Left ventricle myocardium inferior (tissue), 1 donor: ENCODE measurements around the gene FAM110C. TPM values are rescaled to one million over a fixed set of nuclear protein-coding genes. Genes with fewer than 3 reads are reported as not detected.
"Not testable (repeated sequence)": the region's sequence is repeated elsewhere in the genome, so short reads cannot be mapped to it uniquely, and the experiment has no call there.

Experiments used
- DNase-seq: peaks from one replicate; pipeline ENCODE4 v3.0.0-alpha.2; 2020
- H3K27ac ChIP-seq: fragments of 200-600 bp; replicated peaks from 2 replicates; pipeline ENCODE4 v1.8.0; 2021
- H3K27me3 ChIP-seq: fragments of 200-600 bp; 2 replicates; pipeline ENCODE4 v1.8.0; 2021; ENCODE audit warnings: low read depth
- H3K36me3 ChIP-seq: fragments of 200-600 bp; 2 replicates; pipeline ENCODE4 v1.8.0; 2021
- H3K4me1 ChIP-seq: fragments of 200-600 bp; 2 replicates; pipeline ENCODE4 v1.8.0; 2021
- H3K4me3 ChIP-seq: fragments of 200-600 bp; 2 replicates; pipeline ENCODE4 v1.8.0; 2021; ENCODE audit warnings: mild to moderate bottlenecking, moderate library complexity
- H3K9me3 ChIP-seq: fragments of 200-600 bp; replicated peaks from 2 replicates; pipeline ENCODE4 v1.8.0; 2021
- intact Hi-C: fragments of 100-400 bp; cut with micrococcal nuclease; formaldehyde crosslinking; loops from one replicate; pipeline ENCODE4 v1.11.0; 2022
- total RNA-seq: library from RNA; stranded (reverse); fragmentation: NEBNext Ultra II Directional; extraction: Animal tissue kit (Norgen Biotek cat#: 25700); gene quantifications from one replicate; pipeline ENCODE4 v1.2.1, GENCODE V29; 2021
- TF ChIP-seq, protein P1 (sequence below): fragments of 200-600 bp; IDR thresholded peaks from 2 replicates; pipeline ENCODE4 v1.8.0; 2021; ENCODE audit warnings: antibody characterized with exemption, mild to moderate bottlenecking, borderline replicate concordance
- donor health status: DM: no; HTN: yes; CAD: no; lungs with severe emphysema.

The FAM110C gene
- total RNA-seq, 1 donor from 2014 or later = 3.3 TPM

DNA sequence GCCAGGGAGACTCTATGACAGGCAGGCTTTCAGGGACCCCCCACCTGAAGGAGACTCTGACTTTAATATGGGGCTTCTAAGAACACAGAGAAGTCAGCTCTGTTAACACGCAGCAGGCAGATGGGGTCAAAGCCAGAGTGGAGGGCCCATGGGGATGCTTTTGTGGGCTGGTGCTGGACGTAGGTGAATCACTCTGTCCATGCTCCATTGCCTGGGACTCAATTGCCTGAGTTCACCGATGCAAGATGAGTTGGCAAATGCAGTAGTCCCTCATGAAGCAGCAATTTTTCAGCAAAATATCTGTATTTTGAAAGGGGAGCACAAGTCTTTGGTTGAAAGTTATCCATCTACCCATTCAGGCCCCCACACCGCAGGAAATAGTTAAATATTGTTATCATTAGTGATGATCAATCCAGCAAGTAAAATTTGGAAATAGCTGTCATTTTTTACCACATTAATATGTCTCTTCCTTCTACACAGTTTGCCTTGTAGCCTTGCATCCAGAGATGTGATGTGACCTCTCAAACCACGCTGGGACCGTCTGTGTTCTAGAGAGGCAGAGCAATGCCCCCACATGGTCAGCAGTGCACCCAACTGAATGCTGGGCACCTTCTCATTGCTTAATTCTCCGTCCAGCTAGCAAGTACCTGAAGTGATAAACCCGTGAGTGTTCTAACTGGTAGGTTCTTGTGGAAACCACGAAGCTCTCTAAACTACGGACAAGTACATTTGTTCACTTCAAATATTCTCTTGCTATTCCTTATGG is 34.8 kb upstream of the FAM110C start:
- Histone ChIP-seq H3K27me3 (peaks cover 39% of the 10 kb centered on the region), H3K9me3 (no peaks in the 10 kb centered on the region), H3K4me3 (no peak overlapping the region), H3K27ac (no peak overlapping the region), H3K36me3 (no peaks in the 10 kb centered on the region), H3K4me1 (no peaks in the 10 kb centered on the region)
- DNase-seq = no peak
- intact Hi-C loops = no loop called here
- TF ChIP-seq, protein P1, sequence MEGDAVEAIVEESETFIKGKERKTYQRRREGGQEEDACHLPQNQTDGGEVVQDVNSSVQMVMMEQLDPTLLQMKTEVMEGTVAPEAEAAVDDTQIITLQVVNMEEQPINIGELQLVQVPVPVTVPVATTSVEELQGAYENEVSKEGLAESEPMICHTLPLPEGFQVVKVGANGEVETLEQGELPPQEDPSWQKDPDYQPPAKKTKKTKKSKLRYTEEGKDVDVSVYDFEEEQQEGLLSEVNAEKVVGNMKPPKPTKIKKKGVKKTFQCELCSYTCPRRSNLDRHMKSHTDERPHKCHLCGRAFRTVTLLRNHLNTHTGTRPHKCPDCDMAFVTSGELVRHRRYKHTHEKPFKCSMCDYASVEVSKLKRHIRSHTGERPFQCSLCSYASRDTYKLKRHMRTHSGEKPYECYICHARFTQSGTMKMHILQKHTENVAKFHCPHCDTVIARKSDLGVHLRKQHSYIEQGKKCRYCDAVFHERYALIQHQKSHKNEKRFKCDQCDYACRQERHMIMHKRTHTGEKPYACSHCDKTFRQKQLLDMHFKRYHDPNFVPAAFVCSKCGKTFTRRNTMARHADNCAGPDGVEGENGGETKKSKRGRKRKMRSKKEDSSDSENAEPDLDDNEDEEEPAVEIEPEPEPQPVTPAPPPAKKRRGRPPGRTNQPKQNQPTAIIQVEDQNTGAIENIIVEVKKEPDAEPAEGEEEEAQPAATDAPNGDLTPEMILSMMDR = no peak

DNA sequence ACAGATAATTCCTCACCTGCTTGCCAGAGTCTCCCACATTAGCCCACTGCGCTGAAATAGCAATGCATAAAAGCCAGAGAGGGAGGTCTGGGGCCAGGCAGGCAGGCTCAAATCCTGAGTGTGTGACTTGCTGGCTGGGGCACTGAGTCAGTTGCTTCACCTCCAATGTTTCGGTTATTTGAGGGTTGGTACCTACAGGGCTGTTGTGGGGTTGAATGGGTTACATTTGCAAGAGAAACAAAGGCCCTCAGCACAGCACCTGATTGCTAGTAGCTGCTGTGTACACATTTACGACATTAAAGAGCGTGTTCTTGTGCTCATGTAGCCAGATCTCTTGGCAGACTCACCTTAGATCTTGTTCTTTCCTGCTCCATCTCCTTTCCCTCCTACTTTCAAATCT is 34.1 kb upstream of the FAM110C start:
- Histone ChIP-seq H3K4me1 (no peaks in the 10 kb centered on the region), H3K4me3 (no peak overlapping the region), H3K9me3 (no peaks in the 10 kb centered on the region), H3K36me3 (no peaks in the 10 kb centered on the region), H3K27me3 (peaks cover 44% of the 10 kb centered on the region), H3K27ac (no peak overlapping the region)
- intact Hi-C loops = no loop called here
- TF ChIP-seq, protein P1 = no peak
- no peak for DNase-seq

DNA sequence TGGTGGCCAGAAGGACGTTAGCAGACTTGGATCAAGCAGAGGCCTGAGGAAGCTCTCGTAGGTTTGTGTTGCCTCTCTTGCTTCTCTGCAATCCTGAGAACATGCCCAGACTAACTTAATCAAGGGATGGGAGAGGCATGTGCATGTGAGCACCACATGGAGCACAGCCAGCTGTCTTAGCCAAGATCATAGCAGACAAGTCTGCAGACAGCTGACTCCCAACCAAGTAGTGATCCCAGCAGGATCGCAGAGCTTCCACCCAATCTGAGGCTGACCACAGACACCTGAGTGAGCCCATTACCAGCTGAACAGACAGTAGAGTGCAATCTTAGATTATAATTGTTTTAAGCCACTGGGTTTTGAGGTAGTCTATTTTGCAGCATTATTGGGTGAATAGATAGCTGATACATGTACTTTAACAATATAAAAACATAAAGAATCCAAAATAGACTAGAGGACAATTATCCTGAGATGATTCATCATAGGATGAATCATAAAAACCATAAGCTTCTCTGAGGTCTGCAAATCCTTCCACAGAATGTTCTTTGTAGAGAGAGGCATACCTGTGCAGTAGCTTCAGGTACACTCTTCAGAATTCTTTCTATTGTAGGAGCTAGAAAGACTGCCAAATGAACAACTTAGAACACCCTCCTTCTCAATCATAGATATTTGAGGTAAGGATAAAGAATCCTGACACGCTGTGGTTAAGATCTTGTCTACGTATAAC is 25.2 kb upstream of the FAM110C start:
- no peak for DNase-seq
- intact Hi-C loops = no loop called here
- Histone ChIP-seq H3K27ac (no peak overlapping the region), H3K4me3 (no peak overlapping the region), H3K4me1 (no peaks in the 10 kb centered on the region), H3K36me3 (no peaks in the 10 kb centered on the region), H3K9me3 (no peaks in the 10 kb centered on the region), H3K27me3 (peaks cover 14% of the 10 kb centered on the region)
- TF ChIP-seq, protein P1 = no peak

DNA sequence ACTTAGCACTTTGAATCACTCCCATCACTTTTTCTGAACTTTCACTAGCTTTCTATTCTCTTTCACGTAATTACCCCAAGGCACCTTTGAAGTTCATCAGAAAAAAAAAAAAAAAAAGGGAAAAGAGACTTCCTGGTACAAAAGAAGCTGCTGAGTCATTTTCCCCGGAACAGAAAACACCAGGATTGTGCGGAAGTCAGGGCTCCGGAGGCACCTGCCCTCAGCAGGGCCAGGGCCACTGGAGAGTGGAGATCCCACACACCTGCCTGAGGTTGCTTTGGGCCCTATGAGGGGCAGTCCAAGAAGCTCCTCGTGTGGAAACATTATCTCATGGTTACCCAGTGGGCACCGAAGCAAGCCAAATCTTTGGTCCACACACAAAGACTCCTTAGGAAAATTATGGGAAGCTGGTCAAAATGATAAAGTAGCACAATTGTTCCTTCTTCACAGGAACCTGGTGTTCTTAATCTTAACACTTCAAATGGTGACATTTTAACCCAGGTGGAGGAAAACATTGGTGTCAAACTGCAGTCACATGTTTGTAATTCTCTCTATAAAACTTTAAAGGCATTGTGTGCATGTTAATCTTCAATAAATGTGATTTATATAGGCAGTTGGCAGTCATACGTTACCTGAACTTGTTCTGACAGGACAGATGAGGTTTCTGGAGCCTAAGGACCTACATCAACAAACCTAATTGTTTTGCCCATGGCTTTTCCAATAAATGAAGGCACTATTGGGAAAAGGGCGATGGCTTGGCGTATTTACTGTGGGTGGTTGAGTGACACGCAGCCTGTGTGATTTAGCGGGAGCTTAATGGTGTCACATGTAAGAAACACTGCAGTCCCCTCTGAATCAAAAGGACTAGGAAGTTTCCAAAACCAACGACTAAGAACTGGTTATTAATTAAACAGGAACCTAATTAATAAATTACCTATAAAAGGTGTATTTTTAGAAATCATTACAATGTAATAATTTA is 23.4 kb upstream of the FAM110C start:
- DNase-seq = no peak
- Histone ChIP-seq H3K27ac (no peak overlapping the region), H3K36me3 (no peaks in the 10 kb centered on the region), H3K4me1 (no peaks in the 10 kb centered on the region), H3K27me3 (peaks cover 17% of the 10 kb centered on the region), H3K4me3 (no peak overlapping the region), H3K9me3 (no peaks in the 10 kb centered on the region)
- TF ChIP-seq, protein P1 = no peak
- intact Hi-C loops = no loop called here

DNA sequence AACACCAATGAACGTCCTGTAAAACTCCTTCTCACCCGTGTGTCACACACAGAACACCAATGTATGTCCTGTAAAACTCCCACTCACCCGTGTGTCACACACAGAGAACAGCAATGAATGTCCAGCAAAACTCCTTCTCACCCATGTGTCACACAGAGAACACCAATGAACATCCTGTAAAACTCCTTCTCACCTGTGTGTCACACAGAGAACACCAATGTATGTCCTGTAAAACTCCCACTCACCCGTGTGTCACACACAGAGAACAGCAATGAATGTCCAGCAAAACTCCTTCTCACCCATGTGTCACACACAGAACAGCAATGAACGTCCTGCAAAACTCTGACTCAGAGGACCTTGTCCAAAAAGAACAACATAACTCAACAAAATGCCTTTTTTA is 22.3 kb upstream of the FAM110C start:
- H3K27ac ChIP-seq, DNase-seq, H3K9me3 ChIP-seq, H3K36me3 ChIP-seq, intact Hi-C loops, H3K4me3 ChIP-seq, H3K4me1 ChIP-seq: not testable (repeated sequence)
- H3K27me3 ChIP-seq = peaks cover 22% of the 10 kb centered on the region
